NCI-H774 (cell line): ENCODE data around the gene SPG21.

Experiments
- DNase-seq: peaks from one replicate; lab custom pipeline; 2025; lab: John Stamatoyannopoulos, UW

SPG21 gene

DNA sequence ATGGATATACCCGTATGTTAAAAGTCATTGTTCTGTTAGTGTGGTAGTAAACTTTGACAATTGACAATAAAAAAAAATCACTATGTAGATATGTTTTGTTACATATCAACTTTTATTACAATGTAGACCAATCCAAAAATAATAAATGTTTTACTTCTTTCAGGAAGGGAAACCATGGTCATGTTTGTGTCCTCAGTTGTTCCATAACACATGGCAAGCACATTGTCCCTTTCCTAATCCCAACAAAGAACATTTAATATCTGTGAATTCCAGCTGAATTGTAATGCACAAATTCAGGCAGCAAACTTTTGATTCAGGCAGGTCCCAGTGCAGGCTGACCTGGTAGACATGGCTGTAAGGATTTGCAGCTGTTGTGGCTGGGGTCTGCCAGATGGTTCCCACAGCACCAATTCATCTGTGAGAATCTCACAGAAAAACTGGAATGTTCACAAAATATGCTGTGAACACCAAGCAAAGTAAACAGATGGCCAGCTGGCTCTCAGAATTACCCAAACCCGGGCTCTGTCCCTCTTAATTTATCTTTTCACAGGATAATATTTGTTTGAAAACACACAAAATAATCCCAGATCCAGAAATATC lies 1.9 kb upstream of the SPG21 start:
- no peak for DNase-seq

DNA sequence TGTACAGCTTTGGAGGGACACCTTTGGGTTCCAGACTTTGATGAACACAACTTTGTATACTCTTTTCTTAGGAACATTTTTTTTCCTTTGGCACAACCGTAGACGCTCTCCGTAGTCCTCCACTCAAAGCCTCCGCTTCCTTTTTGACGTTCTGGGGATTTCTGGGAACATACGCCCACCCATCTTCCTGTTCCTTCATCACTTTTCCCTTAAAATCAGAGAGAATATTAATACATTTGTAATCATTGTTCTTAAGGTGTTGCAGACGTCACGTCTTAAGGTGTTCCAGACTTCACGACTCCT lies 405 bp upstream of the SPG21 start:
- DNase-seq, result no peak

DNA sequence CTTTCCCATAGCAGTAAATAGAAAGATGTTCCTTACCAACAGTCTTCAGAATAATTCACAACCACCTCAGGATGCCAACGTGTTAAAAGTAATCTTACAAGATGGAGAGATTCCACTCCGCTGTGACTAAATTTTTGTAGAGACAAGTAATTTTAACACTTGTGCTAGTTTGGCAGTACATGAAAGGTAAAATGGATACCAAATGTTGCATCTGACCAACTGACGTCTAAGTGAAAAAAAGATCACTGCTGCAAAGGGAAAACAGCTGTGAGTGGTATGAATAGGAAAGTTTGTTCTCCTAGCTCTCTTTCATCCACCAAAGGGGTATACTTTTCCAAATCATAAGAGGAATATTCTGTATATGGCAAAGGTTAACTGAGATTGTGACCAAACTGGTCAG lies 2.6 kb downstream of the SPG21 start:
- DNase-seq, result no peak

DNA sequence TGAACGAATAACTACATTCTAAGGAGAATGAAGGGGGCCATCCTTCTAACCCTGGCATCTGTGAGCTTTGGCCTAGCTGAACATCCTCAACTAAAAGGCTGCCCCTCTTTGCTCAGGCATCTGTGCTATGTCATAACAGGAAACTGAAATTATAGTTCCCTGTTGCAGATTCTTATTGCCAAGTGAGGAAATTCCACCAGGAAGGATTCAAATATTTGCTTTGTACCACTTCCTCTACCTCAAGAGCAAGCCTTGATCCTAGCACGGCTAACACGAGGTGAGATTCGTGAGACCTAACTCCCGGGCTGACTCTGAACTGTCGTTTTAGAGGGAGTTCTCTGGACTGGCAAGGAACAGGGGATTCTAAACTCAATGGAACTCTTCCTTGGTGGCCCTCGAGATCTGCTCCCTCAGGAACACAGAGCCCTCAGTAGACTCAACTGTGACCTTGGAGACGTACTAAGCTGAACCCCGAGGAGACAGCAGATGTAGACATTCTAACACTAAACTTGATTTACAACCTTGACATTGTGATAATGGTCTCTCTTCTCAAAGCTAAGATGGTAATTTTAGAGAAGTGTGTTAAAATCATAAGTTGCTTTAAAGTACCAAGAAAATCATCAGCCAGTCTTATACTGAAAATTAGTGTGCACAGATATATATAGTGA lies 4.2 kb downstream of the SPG21 start:
- DNase-seq, result no peak

DNA sequence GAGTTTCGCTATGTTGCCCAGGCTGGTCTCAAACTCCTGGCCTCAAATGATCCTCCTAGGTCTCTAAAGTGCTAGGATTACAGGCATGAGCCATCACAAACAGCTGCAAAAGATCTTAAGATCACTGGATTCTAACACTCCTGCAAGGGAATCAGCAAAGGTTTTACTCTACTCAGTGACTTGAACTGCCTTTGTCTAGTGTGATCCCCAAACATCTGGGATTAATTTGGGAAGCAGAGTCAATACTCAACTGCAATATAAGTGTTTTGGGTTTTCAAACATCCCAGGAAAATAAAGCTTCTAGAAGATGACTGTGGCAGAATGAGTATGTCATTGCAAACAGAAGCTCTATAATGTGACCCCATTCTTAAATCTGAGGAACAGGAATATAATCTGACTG lies 7.2 kb downstream of the SPG21 start:
- no peak for DNase-seq

DNA sequence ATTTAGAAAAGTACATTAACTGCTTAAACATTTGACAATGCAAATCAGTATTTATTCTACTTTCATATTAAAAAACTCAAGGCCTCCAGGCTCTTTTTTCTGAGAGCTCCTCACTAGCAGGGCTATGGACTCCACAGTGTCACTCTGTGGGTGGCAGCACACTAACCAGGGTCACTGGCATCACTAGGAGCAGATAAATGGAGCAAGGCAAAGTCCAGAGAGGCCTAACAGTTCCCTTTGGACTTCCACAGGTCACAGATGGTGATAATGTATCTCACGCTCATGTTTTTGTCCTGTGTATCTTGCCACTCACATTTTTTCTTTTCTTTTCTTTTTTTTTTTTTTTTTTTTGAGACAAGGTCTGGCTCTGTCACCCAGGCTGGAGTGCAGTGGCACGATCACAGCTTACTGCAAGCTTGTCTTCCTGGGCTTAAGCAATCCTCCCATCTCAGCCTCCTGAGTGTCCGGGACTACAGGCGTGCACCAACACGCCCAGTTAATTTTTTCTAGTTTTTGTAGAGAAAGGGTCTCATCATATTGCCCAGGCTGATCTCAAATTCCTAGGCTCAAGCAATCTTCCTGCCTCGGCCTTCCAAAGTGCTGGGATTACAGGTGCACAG lies 7.8 kb downstream of the SPG21 start:
- no peak for DNase-seq

DNA sequence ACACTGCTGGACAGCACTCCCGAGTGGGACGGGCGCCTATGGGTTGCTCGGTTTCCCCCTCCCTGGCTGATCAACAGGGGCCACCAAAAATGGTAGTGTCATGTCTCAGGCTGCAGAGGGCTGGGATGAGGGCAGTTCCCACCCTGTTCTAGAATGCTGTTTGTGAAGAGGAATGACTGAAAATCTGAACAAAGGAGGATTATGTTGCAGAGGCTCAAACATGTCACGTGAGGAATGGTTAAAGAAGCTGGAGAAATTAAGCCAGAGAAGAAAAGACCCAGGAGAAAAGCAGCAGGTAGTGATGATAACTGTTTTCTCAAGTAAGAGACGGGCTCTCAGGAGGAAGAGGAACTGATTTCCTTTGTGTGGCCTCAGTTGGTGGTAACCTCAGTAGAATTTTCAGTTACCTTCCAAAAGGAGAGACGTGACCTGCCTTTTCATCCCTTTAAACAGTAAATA lies 10.4 kb downstream of the SPG21 start:
- DNase-seq, result no peak

DNA sequence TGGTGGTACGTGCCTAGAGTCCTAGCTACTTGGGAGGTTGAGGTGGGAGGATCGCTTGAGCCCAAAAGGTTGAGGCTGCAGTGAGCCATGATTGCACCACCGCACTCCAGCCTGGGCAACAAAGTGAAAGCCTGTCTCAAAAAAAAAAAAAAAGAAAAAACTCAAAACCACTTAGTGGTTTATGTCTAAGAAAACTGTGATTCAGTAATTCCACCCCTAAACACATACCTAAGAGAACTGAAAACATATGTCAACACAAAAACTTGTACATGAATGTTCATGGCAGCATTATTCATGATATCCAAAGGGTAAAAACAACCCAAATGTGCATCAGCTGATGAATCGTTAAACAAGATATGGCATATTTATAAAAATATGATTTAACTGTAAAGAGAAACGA lies 14.3 kb downstream of the SPG21 start:
- DNase-seq, result no peak

DNA sequence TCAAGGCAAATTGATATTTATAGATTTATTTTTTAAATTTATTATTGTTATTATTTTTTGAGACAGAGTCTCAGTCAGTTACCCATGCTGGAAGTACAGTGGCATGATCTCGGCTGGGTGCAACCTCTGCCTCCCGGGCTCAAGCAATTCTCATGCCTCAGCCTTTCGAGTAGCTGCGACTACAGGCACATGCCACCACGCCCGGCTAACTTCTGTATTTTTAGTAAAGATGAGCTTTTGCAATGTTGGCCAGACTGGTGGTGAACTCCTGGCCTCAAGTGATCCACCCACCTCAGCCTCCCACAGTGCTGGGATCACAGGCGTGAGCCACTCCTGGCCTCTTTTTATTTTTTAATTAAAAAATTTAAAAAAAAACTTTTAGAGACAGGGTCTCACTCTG lies 19.0 kb downstream of the SPG21 start:
- DNase-seq, result no peak

DNA sequence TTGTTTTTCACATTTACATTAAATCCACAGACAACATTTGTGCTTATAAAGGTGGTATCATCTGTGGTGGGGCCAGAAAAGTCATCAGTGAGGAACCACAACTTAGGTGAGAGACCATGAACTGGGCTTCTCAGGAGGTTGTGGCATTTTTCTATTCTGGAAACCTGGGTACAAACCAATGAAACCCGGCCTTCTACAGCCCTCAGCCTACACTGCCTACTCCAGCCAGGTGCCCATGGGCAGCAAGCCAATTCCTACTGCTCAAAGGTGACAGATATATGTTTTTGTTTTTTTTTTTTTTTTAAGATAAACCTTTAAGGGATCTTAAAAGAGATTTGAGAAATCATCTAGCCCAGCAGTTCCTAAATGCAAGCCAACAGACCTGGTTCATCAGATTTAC lies 20.3 kb downstream of the SPG21 start:
- no peak for DNase-seq

DNA sequence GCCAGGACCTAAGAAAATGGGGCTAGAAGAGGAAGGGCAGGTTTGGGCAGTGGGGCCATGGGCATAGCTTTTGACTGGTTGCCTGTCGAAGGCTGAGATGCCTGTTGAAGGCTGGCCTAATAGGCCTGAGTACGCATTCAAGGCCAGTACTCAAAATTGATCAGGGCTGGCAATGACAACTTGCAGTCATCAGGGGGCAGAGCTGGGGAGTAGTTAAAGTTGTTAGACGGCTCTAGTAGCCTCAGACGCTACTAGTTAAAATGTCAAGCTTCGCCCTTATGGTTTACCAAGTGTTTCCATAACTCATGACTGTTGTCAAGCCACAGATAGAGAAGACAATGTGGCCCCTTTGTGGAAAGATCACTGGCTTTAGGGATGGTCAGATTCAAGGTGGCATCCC lies 28.7 kb downstream of the SPG21 start:
- DNase-seq, result no peak

DNA sequence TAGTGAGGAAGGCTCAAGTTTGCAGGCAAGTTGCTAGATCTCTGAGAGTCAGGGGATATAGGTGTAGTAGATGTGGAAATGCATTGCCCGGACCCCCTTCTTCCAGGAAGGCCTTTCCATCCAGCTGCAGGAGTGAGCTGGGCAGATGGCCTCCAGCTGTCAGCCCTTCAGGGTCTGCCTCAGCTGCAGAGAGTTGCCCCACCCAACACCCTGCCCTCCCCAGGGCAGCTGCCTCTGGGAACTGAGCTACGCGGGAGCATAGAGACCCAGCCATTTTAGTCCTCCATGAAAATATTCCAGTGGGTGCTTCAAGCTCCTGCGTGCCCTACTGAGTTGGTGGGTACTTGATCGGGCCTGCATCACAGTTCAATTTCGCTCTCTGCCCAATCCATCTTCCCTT lies 29.6 kb downstream of the SPG21 start:
- DNase-seq, result no peak

DNA sequence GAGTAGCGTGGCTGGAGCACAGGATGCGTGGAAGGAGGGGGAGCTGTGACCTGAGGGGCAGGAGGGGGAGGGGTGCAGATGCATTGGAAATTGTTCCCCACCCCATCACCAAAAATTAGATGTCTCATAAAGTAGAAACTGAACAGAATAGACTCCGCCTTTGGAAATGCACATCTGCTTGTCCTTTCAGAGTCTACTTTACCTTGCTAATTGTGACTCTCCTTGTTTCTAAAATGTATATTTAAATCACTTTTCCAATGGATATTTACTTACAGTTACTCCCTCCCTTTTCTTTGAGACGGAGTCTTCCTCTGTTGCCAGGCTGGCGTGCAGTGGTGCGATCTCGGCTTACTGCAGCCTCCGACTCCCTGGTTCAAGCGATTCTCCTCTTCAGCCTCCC lies 30.6 kb downstream of the SPG21 start:
- DNase-seq, result no peak

DNA sequence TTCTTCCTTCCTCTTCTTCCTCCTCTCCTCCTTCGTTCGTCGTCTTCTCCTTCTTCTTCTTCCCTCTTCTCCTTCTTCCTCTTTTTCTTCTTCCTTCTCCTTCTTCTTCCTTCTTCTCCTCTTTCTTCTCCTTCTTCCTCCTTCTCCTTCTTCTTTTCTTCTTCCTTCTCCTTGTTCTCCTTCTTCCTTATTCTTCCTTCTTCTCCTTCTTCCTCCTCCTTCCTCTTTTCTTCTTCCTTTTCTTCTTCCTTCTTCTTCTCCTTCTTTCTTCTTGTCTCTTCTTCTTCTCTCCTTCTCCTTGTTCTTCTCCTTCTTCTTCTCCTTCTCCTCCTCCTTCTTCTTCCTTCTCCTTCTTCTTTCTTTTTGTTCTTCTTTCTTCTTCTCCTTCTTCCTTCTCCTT lies 35.3 kb downstream of the SPG21 start:
- no peak for DNase-seq

DNA sequence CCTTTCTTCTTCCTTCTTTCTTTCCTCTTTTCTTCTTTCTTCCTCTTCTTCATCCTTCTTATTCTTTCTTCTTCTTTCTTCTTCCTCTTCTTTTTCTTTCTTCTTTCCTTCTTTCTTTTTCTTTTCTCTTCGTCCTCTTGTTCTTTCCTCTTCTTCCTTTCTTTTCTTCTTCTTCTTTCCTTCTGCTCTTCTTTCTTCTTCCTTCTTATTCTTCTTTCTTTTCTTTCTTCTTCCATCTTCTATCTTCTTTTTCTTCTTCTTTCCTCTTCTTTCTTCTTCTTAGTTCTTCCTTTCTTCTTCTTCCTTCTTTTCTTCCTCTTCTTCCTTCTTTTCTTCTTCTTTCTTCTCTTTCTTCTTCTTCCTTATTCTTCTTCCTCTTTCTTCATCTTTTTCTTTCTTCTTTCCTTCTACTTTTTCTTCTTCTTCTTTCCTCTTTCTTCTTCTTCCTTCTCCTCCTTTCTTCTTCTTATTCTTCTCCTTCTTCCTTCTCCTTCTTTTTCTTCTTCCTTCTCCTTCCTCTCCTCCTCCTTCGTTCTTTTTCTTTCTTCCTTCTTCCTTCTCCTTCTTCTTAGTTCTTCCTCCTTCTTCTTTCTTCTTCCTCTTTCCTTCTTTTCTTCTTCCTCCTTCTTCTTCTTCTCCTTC lies 37.8 kb downstream of the SPG21 start:
- no peak for DNase-seq

DNA sequence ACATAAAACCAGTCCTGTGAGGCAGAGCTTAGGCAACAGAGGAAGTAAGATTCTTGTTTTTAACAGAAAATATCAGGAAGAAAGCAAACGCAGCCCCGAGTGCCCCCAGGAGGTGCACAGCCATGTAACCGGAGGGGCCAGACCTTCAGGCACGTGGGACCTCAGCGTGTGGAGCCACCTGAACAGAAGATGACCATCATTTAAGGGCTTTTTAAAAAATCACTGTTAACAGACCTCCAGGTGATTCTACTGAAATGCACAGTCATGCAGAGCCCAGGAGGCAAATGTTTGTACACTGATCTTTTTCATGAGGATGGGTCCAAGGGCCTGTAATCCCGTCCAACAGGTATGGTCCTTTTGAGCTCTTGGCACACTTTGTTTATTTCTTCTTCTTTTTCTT lies 38.8 kb downstream of the SPG21 start:
- no peak for DNase-seq

DNA sequence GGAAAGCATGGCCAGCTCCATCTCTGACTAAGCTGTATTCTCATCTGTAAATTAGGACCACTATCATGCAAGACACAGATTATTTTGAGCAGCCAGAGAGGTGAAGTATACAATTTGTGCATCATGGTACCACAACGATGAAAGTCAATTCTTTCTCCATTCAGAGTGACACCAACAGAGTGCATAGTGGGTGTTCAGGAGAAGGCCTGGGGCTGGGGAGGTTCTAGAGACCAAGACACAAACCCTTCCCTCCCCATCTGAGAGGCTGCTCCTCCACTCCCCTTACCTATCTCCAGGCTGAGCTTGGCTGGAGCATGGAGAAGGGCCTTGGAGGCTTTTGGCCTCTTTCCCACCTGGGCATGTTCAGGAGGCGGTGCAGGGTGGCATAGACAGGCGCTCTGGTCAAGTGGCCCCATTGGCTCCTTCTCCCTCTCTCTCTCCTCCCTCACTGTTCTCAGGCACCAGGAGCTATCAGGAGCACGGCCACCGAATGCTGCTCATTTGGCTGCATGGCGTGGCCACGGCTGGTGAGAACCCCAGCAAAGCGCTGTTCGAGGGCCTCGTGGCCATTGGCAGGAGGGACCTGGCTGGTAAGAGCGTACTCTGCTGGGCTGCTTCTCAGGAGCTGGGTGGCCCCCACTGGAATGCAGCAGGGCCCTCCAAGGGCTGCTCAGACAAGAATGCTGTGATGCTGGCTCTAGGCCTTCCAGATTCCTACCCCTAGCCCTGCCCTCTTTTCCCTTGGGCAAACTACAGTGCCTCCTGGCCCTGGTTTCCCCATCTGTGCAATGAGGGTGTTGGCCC lies 40.1 kb downstream of the SPG21 start:
- DNase-seq, result no peak

DNA sequence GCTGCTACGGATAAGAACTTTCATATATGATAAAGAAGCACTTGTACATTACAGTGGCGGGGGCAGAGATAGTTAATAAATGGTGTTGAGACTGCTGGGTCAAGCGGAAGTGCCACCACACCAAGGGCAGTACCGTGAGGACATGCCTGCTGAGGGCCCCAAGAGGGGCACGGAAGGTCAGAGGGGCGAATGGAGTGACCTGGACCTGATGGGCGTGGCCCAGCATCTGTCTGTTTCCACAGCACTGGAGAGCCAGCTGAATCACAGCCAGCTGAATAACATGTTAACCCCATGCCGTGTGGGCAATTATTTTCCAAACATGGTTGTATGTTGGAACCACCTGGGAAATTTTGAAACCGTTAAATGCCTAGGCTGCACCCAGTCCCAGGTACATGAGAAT lies 40.8 kb downstream of the SPG21 start:
- DNase-seq, result no peak

DNA sequence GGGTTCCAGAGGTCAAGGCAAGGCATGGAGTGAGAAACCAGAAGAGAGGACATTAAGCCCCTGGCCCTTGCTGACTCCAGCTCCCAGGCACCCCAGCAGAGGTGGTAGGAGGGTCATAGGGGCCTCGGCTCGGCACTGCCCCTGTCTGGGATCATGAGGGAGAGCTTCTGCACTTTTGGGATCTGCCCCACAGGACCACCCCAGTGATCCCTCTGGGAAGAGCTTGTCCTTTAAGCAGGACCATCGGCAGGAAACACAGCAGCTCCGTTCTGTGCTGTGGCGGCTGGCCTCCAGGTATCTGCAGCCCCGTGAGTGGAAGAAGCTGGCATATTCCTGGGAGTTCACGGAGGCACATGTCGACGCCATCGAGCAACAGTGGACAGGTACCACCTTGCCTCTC lies 42.5 kb downstream of the SPG21 start:
- DNase-seq, result no peak

DNA sequence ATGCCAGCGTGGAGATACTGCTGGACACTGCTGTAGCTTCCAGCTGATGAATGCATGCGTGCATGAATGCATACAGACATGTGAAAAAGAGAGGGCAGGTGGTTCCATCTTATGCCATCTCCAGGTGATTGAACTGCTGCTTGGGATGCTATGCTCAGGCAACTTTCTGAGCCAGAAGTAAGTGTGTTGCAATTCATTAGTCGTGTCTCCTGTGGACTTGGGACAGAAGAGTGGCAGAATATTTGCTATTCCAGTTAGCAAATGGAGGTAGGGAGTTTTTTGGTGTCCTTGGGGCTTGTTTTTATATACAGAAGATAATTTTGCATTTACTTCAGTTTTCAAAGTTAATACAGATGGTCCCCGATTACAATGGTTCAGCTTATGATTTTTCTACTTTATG lies 44.8 kb downstream of the SPG21 start:
- DNase-seq, result no peak

DNA sequence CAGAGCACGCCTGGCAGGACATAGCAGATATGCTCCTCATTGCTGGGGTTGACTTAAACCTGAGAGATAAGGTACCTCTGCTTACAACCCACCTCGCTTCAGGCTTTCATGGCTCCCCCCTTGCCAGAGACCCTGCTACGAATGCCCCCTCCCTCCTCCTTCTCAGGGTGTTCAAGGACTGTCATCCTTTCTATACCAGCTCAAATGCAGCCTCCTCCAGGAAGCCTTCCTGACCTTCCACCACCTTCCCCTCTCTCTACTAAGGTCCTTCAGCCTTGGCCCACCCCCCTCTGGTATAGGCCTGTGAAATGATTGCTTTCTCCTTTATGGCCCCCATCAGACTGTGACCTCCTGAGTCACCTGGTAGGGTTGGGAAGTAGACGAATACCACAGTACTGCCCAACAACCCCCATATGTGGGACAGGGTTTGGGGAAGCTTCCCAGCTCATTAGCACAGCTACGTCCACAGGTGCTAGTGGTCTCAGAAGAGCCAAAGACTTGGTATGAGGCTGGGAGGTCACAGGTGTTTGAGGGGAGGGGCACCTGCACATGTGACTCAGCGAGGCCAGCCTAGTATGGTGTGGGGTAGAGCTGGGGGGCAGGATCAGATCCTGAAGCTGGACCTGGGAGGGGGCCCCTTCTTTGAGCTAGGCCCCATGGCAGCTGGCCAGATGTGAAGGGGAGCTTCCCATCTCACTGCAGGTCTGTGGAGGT lies 46.0 kb downstream of the SPG21 start:
- DNase-seq, result no peak

DNA sequence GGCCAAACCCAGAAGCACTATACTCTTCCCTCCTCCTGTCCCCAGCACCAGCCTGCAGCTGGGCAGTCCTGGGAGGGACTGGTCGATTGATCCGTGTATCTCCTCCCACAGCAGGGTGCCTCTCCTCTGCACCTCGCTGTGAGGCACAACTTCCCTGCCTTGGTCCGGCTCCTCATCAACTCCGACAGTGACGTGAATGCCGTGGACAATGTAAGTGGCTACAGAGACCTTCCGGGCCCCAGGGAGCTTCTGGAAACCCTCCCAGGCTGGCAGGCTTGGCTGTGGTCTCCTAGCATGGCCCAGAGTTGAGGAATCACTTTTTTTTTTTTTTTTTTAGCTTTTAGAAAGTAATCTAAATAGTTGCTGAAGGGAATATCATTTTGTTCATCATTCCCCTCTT lies 47.4 kb downstream of the SPG21 start:
- no peak for DNase-seq
